ENCODE data around the gene CA9. TPM values are rescaled to one million over a fixed set of nuclear protein-coding genes. Genes with fewer than 3 reads are reported as not detected.

Gene CA9
- total RNA-seq, 2 donors from 2014 or later, result 1.2 TPM; not detected in 1

- no peak for DNase-seq (ENCODE audit: low spot score)
- intact Hi-C loops (cut with DNase I), result no loop called here
Measured at GRCh38 chr9:35650341-35651158, 23.2 kb upstream of the CA9 start, which contains the start of gene SIT1. TSS of gene SIT1 (minus strand) at chr9:35650931. CDS start at chr9:35650853, 78 bp downstream.

GRCh38 chr9:35651956-35652828, 21.5 kb upstream of the CA9 start:
- no peak for DNase-seq (ENCODE audit: low spot score)
- intact Hi-C loops (cut with DNase I), result no loop called here

- intact Hi-C loops (cut with DNase I), result no loop called here
- no peak for DNase-seq (ENCODE audit: low spot score)
Measured at GRCh38 chr9:35652829-35653209, 20.9 kb upstream of the CA9 start.

- intact Hi-C loops (cut with DNase I), result loop anchor here in 1 of 2 donors (2.0 kb wide), 1 partner anchor 49 kb away; the partner anchor contains the start of gene TESK1
- no peak for DNase-seq (ENCODE audit: low spot score)
Measured at GRCh38 chr9:35653611-35654010, 20.1 kb upstream of the CA9 start.

- intact Hi-C loops (cut with DNase I), result no loop called here
- DNase-seq (ENCODE audit: low spot score), result no peak
Measured at GRCh38 chr9:35656348-35656747, 17.4 kb upstream of the CA9 start.

GRCh38 chr9:35656831-35657545, 16.7 kb upstream of the CA9 start:
- intact Hi-C loops (cut with DNase I), result no loop called here
- DNase-seq (ENCODE audit: low spot score), result no peak

- peak; percentile 99 for DNase-seq (ENCODE audit: low spot score)
- intact Hi-C loops (cut with DNase I), result no loop called here
Measured at GRCh38 chr9:35657546-35658136, 16.1 kb upstream of the CA9 start, which contains the start of gene RMRP. TSS of gene RMRP (minus strand) at chr9:35658019.

- intact Hi-C loops (cut with DNase I), result no loop called here
- DNase-seq (ENCODE audit: low spot score), result peak; percentile 96
Measured at GRCh38 chr9:35658137-35658967, 15.4 kb upstream of the CA9 start, which contains the start of gene CCDC107. TSS of gene CCDC107 (plus strand) at chr9:35658292. CDS start at chr9:35658380, 88 bp downstream.

GRCh38 chr9:35658968-35659220, 14.8 kb upstream of the CA9 start:
- no peak for DNase-seq (ENCODE audit: low spot score)
- intact Hi-C loops (cut with DNase I), result no loop called here

- intact Hi-C loops (cut with DNase I), result no loop called here
- no peak for DNase-seq (ENCODE audit: low spot score)
Measured at GRCh38 chr9:35659340-35659739, 14.4 kb upstream of the CA9 start.

- intact Hi-C loops (cut with DNase I), result loop anchor here in 1 of 2 donors (2.0 to 10.0 kb wide), 3 partner anchors 30 to 154 kb away; partner anchors contain the start of genes HINT2 and SPAG8
- no peak for DNase-seq (ENCODE audit: low spot score)
Measured at GRCh38 chr9:35660966-35661415, 12.7 kb upstream of the CA9 start.

- intact Hi-C loops (cut with DNase I), result loop anchor here in 1 of 2 donors (2.0 to 10.0 kb wide), 3 partner anchors 29 to 153 kb away; partner anchors contain the start of genes HINT2 and SPAG8
Measured at GRCh38 chr9:35661756-35662350, 11.9 kb upstream of the CA9 start.

GRCh38 chr9:35662437-35662836, 11.3 kb upstream of the CA9 start:
- intact Hi-C loops (cut with DNase I), result loop anchor here in 1 of 2 donors (5.0 to 10.0 kb wide), 2 partner anchors 65 to 152 kb away; partner anchors contain the start of genes HINT2 and SPAG8
- DNase-seq (ENCODE audit: low spot score), result no peak

More at GRCh38 chr9:35661756-35662350, 11.9 kb upstream of the CA9 start:
- DNase-seq (ENCODE audit: low spot score), result no peak

GRCh38 chr9:35664531-35665470, 8.9 kb upstream of the CA9 start, which contains the start of gene ARHGEF39:
TSS of gene ARHGEF39 (minus strand) at chr9:35665195. CDS start at chr9:35665169, 26 bp downstream.
- peak; percentile 93 for DNase-seq (ENCODE audit: low spot score)
- intact Hi-C loops (cut with DNase I), result loop anchor here in 1 of 2 donors (5.0 to 10.0 kb wide), 2 partner anchors 62 to 150 kb away; partner anchors contain the start of genes HINT2 and SPAG8

- intact Hi-C loops (cut with DNase I), result loop anchor here in 1 of 2 donors (10.0 kb wide), 1 partner anchor 149 kb away; the partner anchor contains the start of genes HINT2 and SPAG8
- DNase-seq (ENCODE audit: low spot score), result no peak
Measured at GRCh38 chr9:35665471-35665818, 8.3 kb upstream of the CA9 start.

- intact Hi-C loops (cut with DNase I), result loop anchor here in 1 of 2 donors (10.0 kb wide), 1 partner anchor 149 kb away; the partner anchor contains the start of genes HINT2 and SPAG8
- DNase-seq (ENCODE audit: low spot score), result no peak
Measured at GRCh38 chr9:35666045-35666444, 7.7 kb upstream of the CA9 start.
